ENCODE measurements around the gene VWC2. TPM values are rescaled to one million over a fixed set of nuclear protein-coding genes. Genes with fewer than 3 reads are reported as not detected.

The VWC2 gene
- polyA plus RNA-seq (2013, experiment 1 of 2) = 0.06 TPM
- polyA plus RNA-seq (2013, experiment 2 of 2) = 0.04 TPM

DNA sequence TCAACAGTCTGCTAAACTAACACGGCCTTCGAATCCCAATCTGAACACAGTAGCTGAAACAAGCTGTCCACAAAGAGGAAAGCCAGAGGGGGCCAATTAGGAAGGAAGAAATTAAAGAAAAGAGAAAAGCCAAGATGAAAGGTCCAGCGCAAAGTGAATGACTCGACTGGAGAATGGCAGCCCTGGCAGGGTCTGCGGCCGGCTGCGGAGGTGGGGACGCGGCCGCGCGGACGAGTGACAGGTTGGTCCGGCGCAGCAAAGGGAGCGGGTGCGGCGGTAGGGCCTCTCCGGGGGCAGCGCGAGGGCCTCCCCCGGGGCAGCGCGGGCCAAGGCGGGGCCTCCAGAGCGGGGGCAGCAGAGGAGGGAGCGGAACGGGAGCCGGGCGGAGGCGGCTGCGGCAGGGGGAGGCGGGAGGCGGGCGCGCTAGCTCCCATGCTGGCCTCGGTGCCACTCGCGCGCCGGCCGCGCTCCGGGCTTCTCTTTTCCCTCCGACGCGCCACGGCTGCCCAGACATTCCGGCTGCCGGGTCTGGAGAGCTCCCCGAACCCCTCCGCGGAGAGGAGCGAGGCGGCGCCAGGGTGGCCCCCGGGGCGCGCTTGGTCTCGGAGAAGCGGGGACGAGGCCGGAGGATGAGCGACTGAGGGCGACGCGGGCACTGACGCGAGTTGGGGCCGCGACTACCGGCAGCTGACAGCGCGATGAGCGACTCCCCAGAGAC lies at the start of gene VWC2:
Gene VWC2, plus strand, starts transcription at position 421 of the 718 bp plus-strand sequence. CDS start 1,798 bp downstream, outside the sequence.
- H3K4me2 ChIP-seq (ENCODE audit: low read length) = peak within 1 kb of the TSS; percentile 73
- H3K4me1 ChIP-seq (ENCODE audit: control insufficient read depth, low read depth, low read length) = peaks cover 2% of the 10 kb centered on the region
- no peaks in the 10 kb centered on the region for H3K79me2 ChIP-seq (ENCODE audit: control insufficient read depth, insufficient read depth, low read length)
- H3K23ac ChIP-seq (ENCODE audit: low read length) = no peak within 1 kb of the TSS
- H4K8ac ChIP-seq (ENCODE audit: low read depth, low read length) = no peak within 1 kb of the TSS
- no peak for DNase-seq
- H3K4ac ChIP-seq (ENCODE audit: low read depth, low read length) = no peak within 1 kb of the TSS
- H3K36me3 ChIP-seq (ENCODE audit: control insufficient read depth, insufficient read depth, low read length) = no peaks in the 10 kb centered on the region
- H3K56ac ChIP-seq (ENCODE audit: low read length) = peak within 1 kb of the TSS; percentile 60
- H2BK15ac ChIP-seq (replicated peaks; ENCODE audit: low read depth) = no peak within 1 kb of the TSS
- peaks cover 31% of the 10 kb centered on the region for H3K27me3 ChIP-seq (ENCODE audit: insufficient read depth, low read length, poor library complexity)
- WGBS (ENCODE audit: extremely low coverage, insufficient coverage, low lambda C conversion rate) = no CpG with 5 or more reads among the region's 75 CpGs
- H3K18ac ChIP-seq (ENCODE audit: low read length) = peak within 1 kb of the TSS; percentile 23
- peak within 1 kb of the TSS; percentile 36 for H3K9ac ChIP-seq (ENCODE audit: low read length)
- H2AK5ac ChIP-seq (ENCODE audit: low read length) = no peak within 1 kb of the TSS
- H3K4me3 ChIP-seq (ENCODE audit: low read length) = peak within 1 kb of the TSS; percentile 17
- no peak within 1 kb of the TSS for H4K5ac ChIP-seq (ENCODE audit: low read length)
- H3K27ac ChIP-seq (ENCODE audit: low read depth, low read length) = no peak within 1 kb of the TSS
- H2BK5ac ChIP-seq (ENCODE audit: low read length) = no peak within 1 kb of the TSS
- no peaks in the 10 kb centered on the region for H3K79me1 ChIP-seq (ENCODE audit: low read length)
- no peak within 1 kb of the TSS for H2BK120ac ChIP-seq (ENCODE audit: low read depth, low read length)

DNA sequence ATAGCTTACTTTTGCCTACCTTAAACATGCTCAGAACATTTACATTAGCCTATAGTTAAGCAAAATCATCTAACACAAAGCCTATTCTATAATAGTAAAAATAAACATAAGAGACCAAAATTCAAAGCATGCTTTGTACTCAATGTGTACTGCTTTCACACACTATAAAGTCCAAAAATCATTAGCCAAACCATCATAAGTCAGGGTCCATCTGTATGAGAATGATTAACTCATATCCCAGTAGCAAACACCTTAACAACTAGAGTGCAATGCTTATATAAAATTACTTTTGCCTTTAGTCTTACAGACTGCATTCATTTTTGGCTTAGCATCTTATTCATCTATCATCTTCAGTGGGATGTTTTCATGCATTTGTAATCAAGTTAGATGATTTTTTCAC lies 49.4 kb upstream of the VWC2 start:
- Histone ChIP-seq H3K36me3 (ENCODE audit: control insufficient read depth, insufficient read depth, low read length) (no peaks in the 10 kb centered on the region), H3K79me1 (ENCODE audit: low read length) (no peaks in the 10 kb centered on the region), H2BK5ac (ENCODE audit: low read length) (no peak overlapping the region), H3K56ac (ENCODE audit: low read length) (no peak overlapping the region), H4K5ac (ENCODE audit: low read length) (no peak overlapping the region), H3K4me2 (ENCODE audit: low read length) (no peak overlapping the region), H3K79me2 (ENCODE audit: control insufficient read depth, insufficient read depth, low read length) (no peaks in the 10 kb centered on the region), H3K27me3 (ENCODE audit: insufficient read depth, low read length, poor library complexity) (no peaks in the 10 kb centered on the region), H3K18ac (ENCODE audit: low read length) (no peak overlapping the region), H3K4me3 (ENCODE audit: low read length) (no peak overlapping the region), H4K8ac (ENCODE audit: low read depth, low read length) (no peak overlapping the region), H3K27ac (ENCODE audit: low read depth, low read length) (no peak overlapping the region), H2BK15ac (replicated peaks; ENCODE audit: low read depth) (no peak overlapping the region), H3K23ac (ENCODE audit: low read length) (no peak overlapping the region), H3K4ac (ENCODE audit: low read depth, low read length) (no peak overlapping the region), H2BK120ac (ENCODE audit: low read depth, low read length) (no peak overlapping the region), H3K9ac (ENCODE audit: low read length) (no peak overlapping the region), H3K4me1 (ENCODE audit: control insufficient read depth, low read depth, low read length) (no peaks in the 10 kb centered on the region), H2AK5ac (ENCODE audit: low read length) (no peak overlapping the region)
- DNase-seq = no peak

DNA sequence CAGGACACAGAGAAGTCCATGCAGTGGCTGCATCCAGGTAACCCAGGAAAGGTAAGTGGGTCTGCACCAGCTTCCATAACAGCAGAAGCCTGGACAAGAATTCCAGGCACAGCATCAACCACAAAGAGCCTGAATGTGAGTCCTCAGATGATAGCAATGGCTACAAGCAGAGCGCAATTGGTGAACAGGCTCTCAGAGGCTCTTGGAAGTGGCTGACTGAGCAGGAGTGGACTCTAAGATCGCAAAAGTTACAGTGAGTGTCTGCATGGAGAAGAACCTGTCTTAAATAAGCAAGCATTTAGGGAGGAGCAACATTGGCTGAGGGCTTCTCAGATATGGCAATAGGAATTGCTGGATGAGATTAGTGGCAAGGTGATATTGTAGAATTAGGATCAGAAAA lies 41.6 kb upstream of the VWC2 start:
- H2BK5ac ChIP-seq (ENCODE audit: low read length) = no peak overlapping the region
- no peak overlapping the region for H4K5ac ChIP-seq (ENCODE audit: low read length)
- H4K8ac ChIP-seq (ENCODE audit: low read depth, low read length) = no peak overlapping the region
- H3K36me3 ChIP-seq (ENCODE audit: control insufficient read depth, insufficient read depth, low read length) = no peaks in the 10 kb centered on the region
- no peak overlapping the region for H3K9ac ChIP-seq (ENCODE audit: low read length)
- no peaks in the 10 kb centered on the region for H3K79me2 ChIP-seq (ENCODE audit: control insufficient read depth, insufficient read depth, low read length)
- no peak overlapping the region for H3K56ac ChIP-seq (ENCODE audit: low read length)
- H3K4me3 ChIP-seq (ENCODE audit: low read length) = no peak overlapping the region
- H3K23ac ChIP-seq (ENCODE audit: low read length) = no peak overlapping the region
- H3K4me2 ChIP-seq (ENCODE audit: low read length) = no peak overlapping the region
- no peak overlapping the region for H2BK120ac ChIP-seq (ENCODE audit: low read depth, low read length)
- no peak for DNase-seq
- no peaks in the 10 kb centered on the region for H3K79me1 ChIP-seq (ENCODE audit: low read length)
- H3K27me3 ChIP-seq (ENCODE audit: insufficient read depth, low read length, poor library complexity) = no peaks in the 10 kb centered on the region
- H3K4ac ChIP-seq (ENCODE audit: low read depth, low read length) = no peak overlapping the region
- no peak overlapping the region for H3K18ac ChIP-seq (ENCODE audit: low read length)
- H3K27ac ChIP-seq (ENCODE audit: low read depth, low read length) = no peak overlapping the region
- H2BK15ac ChIP-seq (replicated peaks; ENCODE audit: low read depth) = no peak overlapping the region
- WGBS (ENCODE audit: extremely low coverage, insufficient coverage, low lambda C conversion rate) = no CpG with 5 or more reads among the region's 2 CpGs
- no peaks in the 10 kb centered on the region for H3K4me1 ChIP-seq (ENCODE audit: control insufficient read depth, low read depth, low read length)
- no peak overlapping the region for H2AK5ac ChIP-seq (ENCODE audit: low read length)

DNA sequence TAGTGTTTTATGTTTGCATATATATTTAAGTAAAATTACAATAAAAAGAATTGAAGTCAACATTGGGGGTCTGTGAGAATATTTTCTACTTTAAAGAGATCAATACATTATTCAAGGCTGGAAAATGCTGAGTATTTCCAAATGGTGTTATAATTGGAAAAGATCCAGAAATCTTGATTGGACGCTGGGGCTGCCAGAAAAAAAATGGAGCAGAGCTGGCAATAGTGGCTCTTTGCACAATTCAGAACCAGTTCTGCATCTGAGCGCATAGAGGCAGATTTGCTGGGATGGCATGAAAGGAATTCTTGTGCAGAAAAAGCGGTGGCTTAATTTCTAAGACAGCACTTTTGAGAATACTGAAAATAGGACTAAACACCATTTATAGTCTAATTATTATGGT lies 10.8 kb upstream of the VWC2 start:
- no peak overlapping the region for H4K8ac ChIP-seq (ENCODE audit: low read depth, low read length)
- H3K4me3 ChIP-seq (ENCODE audit: low read length) = no peak overlapping the region
- H2BK15ac ChIP-seq (replicated peaks; ENCODE audit: low read depth) = no peak overlapping the region
- no peak overlapping the region for H3K18ac ChIP-seq (ENCODE audit: low read length)
- no peak overlapping the region for H3K27ac ChIP-seq (ENCODE audit: low read depth, low read length)
- no CpG with 5 or more reads among the region's 3 CpGs for WGBS (ENCODE audit: extremely low coverage, insufficient coverage, low lambda C conversion rate)
- H3K79me1 ChIP-seq (ENCODE audit: low read length) = no peaks in the 10 kb centered on the region
- no peaks in the 10 kb centered on the region for H3K79me2 ChIP-seq (ENCODE audit: control insufficient read depth, insufficient read depth, low read length)
- H3K23ac ChIP-seq (ENCODE audit: low read length) = no peak overlapping the region
- peaks cover 2% of the 10 kb centered on the region for H3K27me3 ChIP-seq (ENCODE audit: insufficient read depth, low read length, poor library complexity)
- no peak overlapping the region for H3K4me2 ChIP-seq (ENCODE audit: low read length)
- no peak overlapping the region for H3K56ac ChIP-seq (ENCODE audit: low read length)
- no peak overlapping the region for H2BK5ac ChIP-seq (ENCODE audit: low read length)
- H3K4me1 ChIP-seq (ENCODE audit: control insufficient read depth, low read depth, low read length) = no peaks in the 10 kb centered on the region
- no peak overlapping the region for H2AK5ac ChIP-seq (ENCODE audit: low read length)
- no peak overlapping the region for H3K4ac ChIP-seq (ENCODE audit: low read depth, low read length)
- no peaks in the 10 kb centered on the region for H3K36me3 ChIP-seq (ENCODE audit: control insufficient read depth, insufficient read depth, low read length)
- H3K9ac ChIP-seq (ENCODE audit: low read length) = no peak overlapping the region
- DNase-seq = no peak
- H2BK120ac ChIP-seq (ENCODE audit: low read depth, low read length) = no peak overlapping the region
- no peak overlapping the region for H4K5ac ChIP-seq (ENCODE audit: low read length)

DNA sequence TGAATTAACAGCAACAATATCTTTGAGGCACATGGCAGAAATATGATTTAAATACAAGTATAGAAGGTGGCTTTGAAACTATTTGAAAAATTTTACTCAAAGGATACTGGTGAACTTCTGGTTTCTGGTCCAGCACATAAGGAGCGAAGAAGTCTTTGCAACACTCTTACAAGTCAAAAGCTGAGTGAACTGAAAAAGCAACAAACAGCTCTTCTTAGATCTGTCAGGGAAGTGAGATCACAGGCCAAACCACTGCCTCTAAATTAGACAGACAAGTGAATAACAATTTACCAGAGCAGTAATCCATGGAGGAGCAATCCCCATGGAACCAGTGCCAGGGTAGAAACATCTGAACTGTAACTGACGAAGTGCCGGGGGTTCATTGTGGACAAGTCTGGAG lies 9.6 kb upstream of the VWC2 start:
- Histone ChIP-seq H3K4me2 (ENCODE audit: low read length) (no peak overlapping the region), H3K27ac (ENCODE audit: low read depth, low read length) (no peak overlapping the region), H2BK5ac (ENCODE audit: low read length) (no peak overlapping the region), H4K8ac (ENCODE audit: low read depth, low read length) (no peak overlapping the region), H2AK5ac (ENCODE audit: low read length) (no peak overlapping the region), H3K4me3 (ENCODE audit: low read length) (no peak overlapping the region), H3K4ac (ENCODE audit: low read depth, low read length) (no peak overlapping the region), H3K9ac (ENCODE audit: low read length) (no peak overlapping the region), H3K79me1 (ENCODE audit: low read length) (no peaks in the 10 kb centered on the region), H2BK120ac (ENCODE audit: low read depth, low read length) (no peak overlapping the region), H2BK15ac (replicated peaks; ENCODE audit: low read depth) (no peak overlapping the region), H3K27me3 (ENCODE audit: insufficient read depth, low read length, poor library complexity) (peaks cover 2% of the 10 kb centered on the region), H3K36me3 (ENCODE audit: control insufficient read depth, insufficient read depth, low read length) (no peaks in the 10 kb centered on the region), H4K5ac (ENCODE audit: low read length) (no peak overlapping the region), H3K23ac (ENCODE audit: low read length) (no peak overlapping the region), H3K4me1 (ENCODE audit: control insufficient read depth, low read depth, low read length) (no peaks in the 10 kb centered on the region), H3K18ac (ENCODE audit: low read length) (no peak overlapping the region), H3K56ac (ENCODE audit: low read length) (no peak overlapping the region), H3K79me2 (ENCODE audit: control insufficient read depth, insufficient read depth, low read length) (no peaks in the 10 kb centered on the region)
- no peak for DNase-seq
- no CpG with 5 or more reads among the region's 3 CpGs for WGBS (ENCODE audit: extremely low coverage, insufficient coverage, low lambda C conversion rate)

DNA sequence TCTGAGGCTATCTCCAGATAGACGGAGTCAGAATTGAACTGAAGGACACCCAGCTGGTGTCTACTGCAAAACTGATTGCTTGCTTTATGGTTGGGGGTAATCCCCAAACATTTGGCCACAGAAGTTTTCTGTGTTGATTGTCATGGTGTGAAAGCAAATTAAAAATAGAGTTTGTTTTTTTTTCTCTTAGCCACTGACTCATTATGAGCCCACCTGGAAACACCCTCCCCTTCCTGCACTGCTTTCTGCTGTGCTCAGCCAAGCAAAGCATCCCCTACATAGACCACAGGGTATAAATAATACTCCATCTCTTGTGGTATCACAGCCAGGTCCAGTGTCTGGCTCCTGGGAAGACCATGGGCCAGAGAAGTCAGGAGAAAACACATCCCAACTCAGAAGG lies 6.5 kb upstream of the VWC2 start:
- Histone ChIP-seq H3K18ac (ENCODE audit: low read length) (no peak overlapping the region), H2BK5ac (ENCODE audit: low read length) (no peak overlapping the region), H3K56ac (ENCODE audit: low read length) (no peak overlapping the region), H3K79me1 (ENCODE audit: low read length) (no peaks in the 10 kb centered on the region), H3K36me3 (ENCODE audit: control insufficient read depth, insufficient read depth, low read length) (no peaks in the 10 kb centered on the region), H3K27me3 (ENCODE audit: insufficient read depth, low read length, poor library complexity) (peaks cover 4% of the 10 kb centered on the region), H3K4ac (ENCODE audit: low read depth, low read length) (no peak overlapping the region), H3K9ac (ENCODE audit: low read length) (no peak overlapping the region), H2BK15ac (replicated peaks; ENCODE audit: low read depth) (no peak overlapping the region), H3K79me2 (ENCODE audit: control insufficient read depth, insufficient read depth, low read length) (no peaks in the 10 kb centered on the region), H3K4me2 (ENCODE audit: low read length) (no peak overlapping the region), H3K23ac (ENCODE audit: low read length) (no peak overlapping the region), H4K5ac (ENCODE audit: low read length) (no peak overlapping the region), H3K4me1 (ENCODE audit: control insufficient read depth, low read depth, low read length) (no peaks in the 10 kb centered on the region), H4K8ac (ENCODE audit: low read depth, low read length) (no peak overlapping the region), H2AK5ac (ENCODE audit: low read length) (no peak overlapping the region), H2BK120ac (ENCODE audit: low read depth, low read length) (no peak overlapping the region), H3K27ac (ENCODE audit: low read depth, low read length) (no peak overlapping the region), H3K4me3 (ENCODE audit: low read length) (no peak overlapping the region)
- no peak for DNase-seq
- WGBS (ENCODE audit: extremely low coverage, insufficient coverage, low lambda C conversion rate) = no CpG with 5 or more reads among the region's 1 CpG
